WTC11 (cell line): ENCODE data around the gene CNIH3.

Experiments used
- NFYB ChIP-seq: sonication (generic); formaldehyde crosslinking; conservative IDR thresholded peaks from 2 replicates; pipeline ENCODE4 v1.8.0; 2022; ENCODE audit warnings: low read depth, missing genetic modification reagents
- NR2C2 ChIP-seq: sonication (generic); formaldehyde crosslinking; IDR thresholded peaks from 2 replicates; pipeline ENCODE4 v1.8.0; 2022; ENCODE audit warnings: mild to moderate bottlenecking, missing genetic modification reagents
- TF ChIP-seq, protein P1 (sequence below): sonication (generic); formaldehyde crosslinking; IDR thresholded peaks from 2 replicates; pipeline ENCODE4 v1.8.1; 2023; ENCODE audit warnings: mild to moderate bottlenecking, missing genetic modification reagents, borderline replicate concordance

DNA sequence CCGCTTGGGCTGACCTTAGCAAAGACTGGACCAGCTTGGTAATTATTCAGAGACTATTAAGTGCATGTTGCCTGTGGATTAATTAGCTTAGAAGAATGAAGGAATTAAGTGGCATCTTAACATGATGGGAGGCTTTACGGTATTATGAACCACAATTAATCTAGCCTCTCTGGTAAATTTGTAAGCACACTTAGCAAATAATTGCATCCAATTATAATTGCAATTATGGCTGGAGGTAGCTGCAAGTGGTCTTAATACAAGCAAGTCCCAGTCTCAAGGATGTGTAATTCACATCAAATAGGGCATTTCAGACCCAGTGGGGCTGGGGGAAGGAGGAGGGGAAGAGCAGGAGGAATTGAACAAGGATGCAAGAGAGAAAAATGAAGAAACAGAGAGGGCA, 151.6 kb downstream of the CNIH3 start:
- TF ChIP-seq, protein P1, sequence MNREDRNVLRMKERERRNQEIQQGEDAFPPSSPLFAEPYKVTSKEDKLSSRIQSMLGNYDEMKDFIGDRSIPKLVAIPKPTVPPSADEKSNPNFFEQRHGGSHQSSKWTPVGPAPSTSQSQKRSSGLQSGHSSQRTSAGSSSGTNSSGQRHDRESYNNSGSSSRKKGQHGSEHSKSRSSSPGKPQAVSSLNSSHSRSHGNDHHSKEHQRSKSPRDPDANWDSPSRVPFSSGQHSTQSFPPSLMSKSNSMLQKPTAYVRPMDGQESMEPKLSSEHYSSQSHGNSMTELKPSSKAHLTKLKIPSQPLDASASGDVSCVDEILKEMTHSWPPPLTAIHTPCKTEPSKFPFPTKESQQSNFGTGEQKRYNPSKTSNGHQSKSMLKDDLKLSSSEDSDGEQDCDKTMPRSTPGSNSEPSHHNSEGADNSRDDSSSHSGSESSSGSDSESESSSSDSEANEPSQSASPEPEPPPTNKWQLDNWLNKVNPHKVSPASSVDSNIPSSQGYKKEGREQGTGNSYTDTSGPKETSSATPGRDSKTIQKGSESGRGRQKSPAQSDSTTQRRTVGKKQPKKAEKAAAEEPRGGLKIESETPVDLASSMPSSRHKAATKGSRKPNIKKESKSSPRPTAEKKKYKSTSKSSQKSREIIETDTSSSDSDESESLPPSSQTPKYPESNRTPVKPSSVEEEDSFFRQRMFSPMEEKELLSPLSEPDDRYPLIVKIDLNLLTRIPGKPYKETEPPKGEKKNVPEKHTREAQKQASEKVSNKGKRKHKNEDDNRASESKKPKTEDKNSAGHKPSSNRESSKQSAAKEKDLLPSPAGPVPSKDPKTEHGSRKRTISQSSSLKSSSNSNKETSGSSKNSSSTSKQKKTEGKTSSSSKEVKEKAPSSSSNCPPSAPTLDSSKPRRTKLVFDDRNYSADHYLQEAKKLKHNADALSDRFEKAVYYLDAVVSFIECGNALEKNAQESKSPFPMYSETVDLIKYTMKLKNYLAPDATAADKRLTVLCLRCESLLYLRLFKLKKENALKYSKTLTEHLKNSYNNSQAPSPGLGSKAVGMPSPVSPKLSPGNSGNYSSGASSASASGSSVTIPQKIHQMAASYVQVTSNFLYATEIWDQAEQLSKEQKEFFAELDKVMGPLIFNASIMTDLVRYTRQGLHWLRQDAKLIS, result no peak
- TF ChIP-seq NFYB (CRISPR knock-in tag) (no peak), NR2C2 (CRISPR knock-in tag) (no peak)
